D721Med (cell line): ENCODE results near the gene METTL14.

Experiments
- DNase-seq: peaks from one replicate; pipeline ENCODE4 v3.0.0; 2011; ENCODE audit warnings: low spot score; ENCODE audit not compliant: insufficient read length
- FAIRE-seq: peaks from 2 replicates; lab custom pipeline; 2011; peaks lifted over from hg19 to GRCh38; lab: Jason Lieb, UNC
- CTCF ChIP-seq: IDR thresholded peaks from 2 replicates; pipeline ENCODE4 v1.5.1; 2012; ENCODE audit warnings: mild to moderate bottlenecking, control low read depth; ENCODE audit not compliant: insufficient read depth; ENCODE audit errors: missing control alignments

METTL14 gene

GRCh38 chr4:118752551-118752950, 67.4 kb downstream of the METTL14 start:
- no peak for DNase-seq
- no peak for FAIRE-seq
- TF ChIP-seq CTCF: no peak

GRCh38 chr4:118753096-118753495, 67.9 kb downstream of the METTL14 start:
- DNase-seq (no peak), FAIRE-seq (no peak)
- no peak for TF ChIP-seq CTCF

- no peak for TF ChIP-seq CTCF
- no peak for DNase-seq
- FAIRE-seq: peak; percentile 56
Observed at GRCh38 chr4:118753685-118754084, 68.5 kb downstream of the METTL14 start.

DNA sequence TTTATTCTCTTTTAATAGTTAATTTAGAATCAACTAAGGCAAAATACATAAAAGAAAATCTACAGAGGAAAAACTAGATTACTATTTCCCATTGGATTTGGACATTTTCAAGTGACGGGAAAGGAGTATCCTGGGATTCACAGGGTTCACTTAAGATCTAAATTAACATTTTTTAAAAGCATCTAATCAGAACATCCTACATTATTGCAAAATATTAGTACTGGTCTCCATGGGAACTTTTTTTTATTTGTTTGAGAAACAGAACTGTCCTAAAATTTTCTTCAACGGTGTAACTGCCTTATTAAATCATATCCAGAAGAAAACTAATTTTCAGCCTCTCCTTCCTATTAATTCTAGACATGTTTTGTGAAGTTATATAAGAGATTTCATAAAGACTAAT, 69.7 kb downstream of the METTL14 start:
- no peak for TF ChIP-seq CTCF
- no peak for FAIRE-seq

GRCh38 chr4:118755438-118756226, 70.4 kb downstream of the METTL14 start:
- TF ChIP-seq CTCF: no peak
- no peak for DNase-seq
- no peak for FAIRE-seq

More for the DNA sequence above, 69.7 kb downstream of the METTL14 start:
- no peak for DNase-seq

DNA sequence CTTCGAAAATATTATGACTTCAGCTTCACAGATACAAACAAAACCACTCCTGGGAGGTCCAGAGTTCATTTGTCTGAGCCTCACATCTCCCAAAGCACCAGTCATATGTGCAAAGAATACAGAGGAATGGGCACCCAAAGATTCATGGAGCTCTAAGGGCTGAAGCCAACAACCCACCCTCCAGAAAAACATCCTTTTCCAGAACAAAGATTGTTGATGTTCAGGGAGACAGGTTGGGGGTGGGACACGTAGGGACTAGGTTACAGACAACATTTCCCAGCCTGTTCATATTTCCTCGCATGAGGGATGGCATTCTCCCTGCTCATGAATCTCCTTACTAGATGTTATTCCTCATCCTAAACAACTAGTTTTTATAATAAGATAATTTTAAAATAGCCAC, 71.2 kb downstream of the METTL14 start:
- TF ChIP-seq CTCF: no peak
- FAIRE-seq: no peak
- DNase-seq: no peak

DNA sequence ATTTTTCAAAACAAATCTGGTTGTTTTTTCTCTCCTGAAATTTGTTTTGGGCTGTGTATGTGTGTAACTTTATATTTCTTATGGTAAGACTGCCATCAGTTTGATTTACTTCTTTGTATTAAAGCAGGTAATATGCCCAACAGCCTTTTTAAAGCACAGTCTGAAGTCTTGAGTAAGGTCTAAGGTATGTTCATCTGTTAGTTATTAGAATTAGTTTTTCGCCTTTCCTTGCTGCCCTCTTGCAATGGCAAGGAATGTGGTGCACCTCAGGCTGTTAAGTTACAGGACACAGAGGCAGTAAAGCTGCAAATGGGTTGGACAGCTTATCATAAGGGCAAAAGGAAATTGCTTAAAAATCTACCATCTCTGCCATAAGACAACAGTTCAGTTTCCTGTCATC, 71.8 kb downstream of the METTL14 start:
- FAIRE-seq (no peak), DNase-seq (no peak)
- TF ChIP-seq CTCF: no peak
